GM23248 (cell line): ENCODE data around the gene FBF1.

Experiments used
- EZH2 ChIP-seq: fragments of 200-600 bp; sonication (generic); IDR thresholded peaks from 2 replicates; pipeline ENCODE4 v1.6.1; 2018; ENCODE audit warnings: antibody characterized with exemption, mild to moderate bottlenecking; ENCODE audit not compliant: insufficient read depth, poor library complexity, severe bottlenecking
- EZH2phosphoT487 ChIP-seq: fragments of 200-600 bp; sonication (generic); IDR thresholded peaks from 2 replicates; pipeline ENCODE4 v1.6.1; 2018; ENCODE audit warnings: antibody characterized with exemption, moderate library complexity, mild to moderate bottlenecking, low read depth; ENCODE audit not compliant: insufficient read depth

GRCh38 chr17:75904749-75905521, 35.9 kb downstream of the FBF1 start, which contains the start of gene MRPL38:
- TF ChIP-seq EZH2: no peak
- no peak for TF ChIP-seq EZH2phosphoT487
